ENCODE measurements around the gene TMEM129. TPM values are rescaled to one million over a fixed set of nuclear protein-coding genes. Genes with fewer than 3 reads are reported as not detected.

Gene TMEM129
- polyA plus RNA-seq, 1 donor: 22.6 TPM

DNA sequence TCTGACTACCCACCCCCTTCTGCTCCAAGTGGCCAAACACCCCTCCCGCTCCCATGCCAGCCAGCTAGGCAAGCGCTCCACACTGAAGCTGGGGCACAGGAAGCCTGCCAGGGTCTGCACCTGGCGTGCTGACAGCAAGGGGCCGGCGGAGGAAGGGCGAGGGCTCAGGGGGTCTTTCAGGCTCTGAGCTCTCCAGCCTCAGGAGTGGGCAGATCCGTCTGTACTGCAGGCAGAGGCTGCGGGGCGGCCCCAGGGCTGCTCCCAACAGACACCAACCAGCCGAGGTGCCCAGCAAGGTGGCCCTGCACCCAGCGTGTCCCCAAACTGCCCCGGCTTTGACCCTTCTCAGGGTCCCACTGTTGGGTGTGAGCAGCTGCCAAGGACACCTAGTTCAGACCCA lies 51.9 kb downstream of the TMEM129 start:
- DNase-seq (ENCODE audit: low read depth): no peak

DNA sequence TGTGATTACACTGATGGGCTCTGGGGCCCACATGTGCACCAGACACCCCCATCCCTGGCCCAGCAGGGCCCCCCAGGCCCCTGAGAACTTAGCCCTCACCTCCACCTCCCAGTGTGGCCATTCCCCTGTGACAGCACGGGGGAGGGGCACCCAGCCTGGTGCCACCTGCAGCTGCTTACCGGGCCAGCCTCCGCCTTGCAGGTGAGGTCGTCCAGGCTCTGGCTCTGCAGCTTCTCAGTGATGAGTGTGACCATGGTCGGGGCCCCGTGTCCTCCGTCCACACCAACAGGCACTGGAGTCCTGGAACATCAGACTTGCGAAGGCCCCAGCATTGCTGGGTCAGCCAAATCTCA lies 52.7 kb downstream of the TMEM129 start:
- no peak for DNase-seq (ENCODE audit: low read depth)

DNA sequence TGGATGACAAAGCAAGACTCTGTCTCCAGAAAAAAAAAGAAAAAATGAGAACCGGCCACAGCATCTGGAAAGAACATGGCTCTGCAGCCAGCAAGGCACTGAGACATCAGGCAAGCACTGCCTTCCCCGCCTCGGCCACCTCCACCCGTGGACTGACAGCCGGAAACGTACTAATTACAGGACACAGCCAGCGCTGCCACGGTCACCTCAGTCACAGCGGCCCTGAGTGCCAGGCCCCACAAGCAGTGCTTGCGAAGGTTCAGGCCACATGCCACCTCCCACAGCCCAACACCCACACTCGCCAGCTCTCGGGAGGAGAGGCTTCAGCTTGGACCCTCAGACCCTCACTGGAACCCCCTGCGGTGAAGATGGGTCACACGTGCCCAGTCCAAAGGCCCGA lies 53.9 kb downstream of the TMEM129 start:
- no peak for DNase-seq (ENCODE audit: low read depth)

DNA sequence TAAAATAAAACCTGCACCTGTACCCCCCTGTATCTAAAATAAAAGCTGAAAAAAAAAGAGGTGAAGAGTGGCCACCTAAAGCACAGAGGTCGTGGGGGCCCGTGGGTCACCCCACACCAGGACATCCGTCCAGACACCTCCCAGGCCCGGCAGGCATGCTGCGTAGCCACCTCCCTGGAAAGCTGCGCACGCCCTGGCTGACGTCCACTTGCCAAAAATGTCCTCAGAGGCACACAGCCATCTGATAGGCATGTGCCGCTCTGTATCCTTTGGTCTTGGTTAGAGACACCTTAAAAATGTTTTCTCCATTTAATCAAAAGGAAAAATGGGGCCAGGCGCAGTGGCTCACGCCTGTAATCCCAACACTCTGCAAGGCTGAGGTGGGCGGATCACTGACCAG lies 54.7 kb downstream of the TMEM129 start:
- no peak for DNase-seq (ENCODE audit: low read depth)

Other genes starting within 250 kb of the TMEM129 start
- 2.0 TPM for gene FAM53A, start 37.0 kb downstream of the TMEM129 start, polyA plus RNA-seq (ENCODE audit: insufficient read length)
- 32.2 TPM for gene SLBP, start 9.0 kb downstream of the TMEM129 start, polyA plus RNA-seq (ENCODE audit: insufficient read length)
- gene TACC3, start 198 bp upstream of the TMEM129 start, polyA plus RNA-seq (ENCODE audit: insufficient read length): 22.1 TPM
- 1.2 TPM for gene FGFR3, start 72.0 kb upstream of the TMEM129 start, polyA plus RNA-seq (ENCODE audit: insufficient read length)
- gene LETM1, start 134.8 kb upstream of the TMEM129 start, polyA plus RNA-seq (ENCODE audit: insufficient read length): 15.2 TPM
- 37.3 TPM for gene NSD2, start 150.1 kb upstream of the TMEM129 start, polyA plus RNA-seq (ENCODE audit: insufficient read length)